T-helper 17 cell (primary cell): Measurements from ENCODE around the gene ZSWIM5. TPM values are rescaled to one million over a fixed set of nuclear protein-coding genes. Genes with fewer than 3 reads are reported as not detected.
"Not testable (repeated sequence)": the region's sequence is repeated elsewhere in the genome, so short reads cannot be mapped to it uniquely, and the experiment has no call there.

Experiments
- ATAC-seq: fragments of 150-1000 bp; cut with Tn5 transposase; 2 replicates; pipeline ENCODE4 v1.10.0; 2021; ENCODE audit warnings: mild to moderate bottlenecking, moderate library complexity
- DNase-seq, 3 donors: peaks; one replicate each; pipeline versions ENCODE4 v3.0.0 to v3.0.0-alpha.2; 2020 to 2021
- H3K9me3 ChIP-seq: one replicate; pipeline ENCODE4 v1.7.0; 2013; ENCODE audit warnings: low read length, mild to moderate bottlenecking; ENCODE audit not compliant: control insufficient read depth, poor library complexity, severe bottlenecking
- H3K27ac Mint-ChIP-seq: one replicate; pipeline ENCODE4 v1.8.0; 2022; ENCODE audit warnings: mild to moderate bottlenecking, moderate library complexity, mixed read lengths
- H3K27me3 Mint-ChIP-seq: one replicate; pipeline ENCODE4 v1.8.0; 2022; ENCODE audit warnings: mixed read lengths
- H3K36me3 Mint-ChIP-seq: one replicate; pipeline ENCODE4 v1.8.0; 2022; ENCODE audit warnings: low read depth, mixed read lengths
- H3K4me1 Mint-ChIP-seq: one replicate; pipeline ENCODE4 v1.8.0; 2022; ENCODE audit warnings: mild to moderate bottlenecking, mixed read lengths
- H3K4me3 Mint-ChIP-seq: one replicate; pipeline ENCODE4 v1.8.0; 2022; ENCODE audit warnings: mild to moderate bottlenecking, moderate library complexity, mixed read lengths
- total RNA-seq, 4 donors: library from RNA in 2 of 4; stranded (reverse) in 2 of 4; gene quantifications; one replicate each; pipeline ENCODE4 v1.2.3 and lab custom pipeline; 2022 to 2026

The ZSWIM5 gene
- total RNA-seq, 2 donors from 2014 or later = 1.6 to 2.1 TPM

DNA sequence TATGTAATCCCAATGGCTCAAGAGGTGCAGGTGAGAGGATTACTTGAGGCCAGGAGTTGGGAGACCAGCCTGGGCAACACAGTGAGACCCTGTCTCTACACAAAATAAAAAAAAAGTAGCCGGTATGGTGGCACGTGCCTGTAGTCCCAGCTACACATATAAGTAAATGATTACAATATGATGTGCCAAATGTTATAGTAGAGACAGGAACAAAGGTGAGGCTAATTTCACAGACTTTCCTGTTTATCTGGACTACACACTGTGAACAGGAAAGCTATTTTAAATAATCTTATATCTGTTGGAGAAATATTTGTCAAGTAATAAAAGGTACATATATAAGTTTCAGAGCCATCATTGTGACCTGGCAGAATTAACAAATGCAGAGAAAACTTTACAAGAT is 116.7 kb downstream of the ZSWIM5 start:
- Mint-ChIP-seq H3K27me3 (no peaks in the 10 kb centered on the region), H3K27ac (no peak overlapping the region), H3K4me1 (peaks cover 2% of the 10 kb centered on the region), H3K36me3 (peaks cover 4% of the 10 kb centered on the region), H3K4me3 (no peak overlapping the region)
- ATAC-seq (no peak), DNase-seq (no peak)
- no peaks in the 10 kb centered on the region for H3K9me3 ChIP-seq

DNA sequence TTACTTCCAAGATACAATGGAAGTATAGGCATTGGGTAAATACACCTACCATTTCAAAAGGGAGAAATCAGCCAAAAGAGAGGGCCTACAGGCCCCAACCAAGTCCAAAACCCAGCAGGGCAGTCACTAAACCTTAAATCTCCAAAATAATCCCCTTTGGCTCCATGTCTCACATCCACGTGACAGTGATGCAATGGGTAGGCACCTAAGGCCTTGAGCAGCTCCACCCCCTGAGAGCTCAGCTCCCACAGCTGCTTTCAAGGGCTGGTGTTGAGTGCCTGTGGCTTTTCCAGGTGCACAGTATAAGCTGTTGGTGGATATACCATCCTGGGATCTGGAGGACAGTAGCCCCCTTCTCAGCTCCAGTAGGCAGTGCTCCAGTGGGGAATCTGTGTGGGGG is 121.8 kb downstream of the ZSWIM5 start:
- peaks cover 10% of the 10 kb centered on the region for H3K36me3 Mint-ChIP-seq
- no peak overlapping the region for H3K4me3 Mint-ChIP-seq
- DNase-seq (no peak), ATAC-seq (no peak)
- H3K4me1 Mint-ChIP-seq = peaks cover 5% of the 10 kb centered on the region
- no peaks in the 10 kb centered on the region for H3K9me3 ChIP-seq
- H3K27me3 Mint-ChIP-seq = no peaks in the 10 kb centered on the region
- no peak overlapping the region for H3K27ac Mint-ChIP-seq

GRCh38 chr1:45079533-45079932 is 126.9 kb downstream of the ZSWIM5 start:
- Mint-ChIP-seq H3K4me3 (no peak overlapping the region), H3K4me1 (peaks cover 3% of the 10 kb centered on the region), H3K27ac (no peak overlapping the region), H3K27me3 (peaks cover 5% of the 10 kb centered on the region), H3K36me3 (peaks cover 10% of the 10 kb centered on the region)
- ATAC-seq (no peak), DNase-seq (no peak)
- H3K9me3 ChIP-seq = no peaks in the 10 kb centered on the region

- DNase-seq, H3K27me3 Mint-ChIP-seq, ATAC-seq, H3K4me1 Mint-ChIP-seq, H3K4me3 Mint-ChIP-seq, H3K36me3 Mint-ChIP-seq, H3K9me3 ChIP-seq, H3K27ac Mint-ChIP-seq: not testable (repeated sequence)
These were observed 129.4 kb downstream of the ZSWIM5 start for GRCh38 chr1:45076959-45077358.

- peaks cover 4% of the 10 kb centered on the region for H3K9me3 ChIP-seq
- no peaks in the 10 kb centered on the region for H3K27me3 Mint-ChIP-seq
- no peak for ATAC-seq
- H3K36me3 Mint-ChIP-seq = no peaks in the 10 kb centered on the region
- no peak overlapping the region for H3K27ac Mint-ChIP-seq
- no peak for DNase-seq
- no peaks in the 10 kb centered on the region for H3K4me1 Mint-ChIP-seq
- no peak overlapping the region for H3K4me3 Mint-ChIP-seq
These were observed 134.8 kb downstream of the ZSWIM5 start for GRCh38 chr1:45071567-45071966.

GRCh38 chr1:45067806-45068205 is 138.6 kb downstream of the ZSWIM5 start:
- Mint-ChIP-seq H3K4me3 (no peak overlapping the region), H3K4me1 (peaks cover 2% of the 10 kb centered on the region), H3K36me3 (no peaks in the 10 kb centered on the region), H3K27ac (no peak overlapping the region), H3K27me3 (no peaks in the 10 kb centered on the region)
- DNase-seq (no peak), ATAC-seq (no peak)
- no peaks in the 10 kb centered on the region for H3K9me3 ChIP-seq

DNA sequence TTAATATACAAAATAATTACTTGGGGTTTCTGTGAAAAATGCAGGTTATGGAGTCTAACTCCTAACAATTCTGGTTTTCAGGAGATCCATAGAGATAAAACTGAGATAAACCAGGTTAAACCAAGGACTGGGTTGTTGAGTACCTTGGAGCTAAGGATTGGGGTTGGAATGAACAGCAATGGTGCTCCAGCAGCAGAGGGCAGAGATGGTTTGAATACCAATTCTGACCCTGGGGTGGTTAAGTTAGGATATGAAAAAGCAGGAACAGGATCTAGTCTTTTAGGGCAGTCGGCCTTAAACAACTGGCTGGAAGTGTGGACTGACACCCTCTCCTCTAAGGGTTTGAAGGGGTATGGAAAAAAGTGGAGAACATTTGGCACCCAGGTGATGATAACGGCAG is 141.3 kb downstream of the ZSWIM5 start:
- Mint-ChIP-seq H3K27me3 (no peaks in the 10 kb centered on the region), H3K27ac (no peak overlapping the region), H3K36me3 (no peaks in the 10 kb centered on the region), H3K4me1 (peaks cover 2% of the 10 kb centered on the region), H3K4me3 (no peak overlapping the region)
- DNase-seq = no peak
- no peaks in the 10 kb centered on the region for H3K9me3 ChIP-seq
- ATAC-seq = no peak

GRCh38 chr1:45062463-45062862 is 143.9 kb downstream of the ZSWIM5 start:
- ATAC-seq, H3K36me3 Mint-ChIP-seq, DNase-seq, H3K4me3 Mint-ChIP-seq, H3K4me1 Mint-ChIP-seq, H3K9me3 ChIP-seq, H3K27me3 Mint-ChIP-seq, H3K27ac Mint-ChIP-seq: not testable (repeated sequence)

GRCh38 chr1:45059829-45060228 is 146.6 kb downstream of the ZSWIM5 start:
- ATAC-seq = no peak
- no peaks in the 10 kb centered on the region for H3K27me3 Mint-ChIP-seq
- H3K4me3 Mint-ChIP-seq = no peak overlapping the region
- peaks cover 2% of the 10 kb centered on the region for H3K4me1 Mint-ChIP-seq
- no peaks in the 10 kb centered on the region for H3K9me3 ChIP-seq
- no peak overlapping the region for H3K27ac Mint-ChIP-seq
- DNase-seq = no peak
- peaks cover 11% of the 10 kb centered on the region for H3K36me3 Mint-ChIP-seq

GRCh38 chr1:45057542-45057941 is 148.9 kb downstream of the ZSWIM5 start:
- H3K27ac Mint-ChIP-seq = no peak overlapping the region
- H3K9me3 ChIP-seq = no peaks in the 10 kb centered on the region
- H3K4me3 Mint-ChIP-seq = no peak overlapping the region
- no peaks in the 10 kb centered on the region for H3K27me3 Mint-ChIP-seq
- no peak for DNase-seq
- ATAC-seq = no peak
- H3K4me1 Mint-ChIP-seq = peaks cover 4% of the 10 kb centered on the region
- H3K36me3 Mint-ChIP-seq = peaks cover 13% of the 10 kb centered on the region

- peak overlapping the region; percentile 83 for H3K4me3 Mint-ChIP-seq
These were observed 155.2 kb downstream of the ZSWIM5 start for GRCh38 chr1:45051005-45051772.

DNA sequence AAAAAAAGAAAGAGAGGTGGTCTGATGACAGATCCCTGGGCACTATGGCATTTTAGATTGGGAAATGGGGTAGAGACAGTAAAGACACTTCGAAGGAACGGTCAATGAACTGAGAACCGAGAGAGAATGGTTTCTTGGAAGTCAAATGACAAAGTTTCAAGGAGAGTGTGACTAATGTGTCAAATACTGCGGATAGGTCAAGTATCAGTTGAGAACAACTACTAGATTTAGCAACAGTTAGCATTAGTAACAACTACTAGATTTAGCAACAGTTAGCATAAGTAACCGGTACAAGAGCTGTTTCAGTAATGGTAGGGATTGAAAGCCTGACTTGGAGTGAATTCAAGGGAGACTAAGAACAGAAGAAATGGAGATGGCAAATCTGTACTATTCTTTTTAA is 159.4 kb downstream of the ZSWIM5 start:
- no peak overlapping the region for H3K27ac Mint-ChIP-seq
- H3K27me3 Mint-ChIP-seq = no peaks in the 10 kb centered on the region
- no peaks in the 10 kb centered on the region for H3K9me3 ChIP-seq
- ATAC-seq = no peak
- H3K4me3 Mint-ChIP-seq = no peak overlapping the region
- H3K4me1 Mint-ChIP-seq = peaks cover 7% of the 10 kb centered on the region
- peaks cover 8% of the 10 kb centered on the region for H3K36me3 Mint-ChIP-seq
- no peak for DNase-seq

More at GRCh38 chr1:45051005-45051772, 155.2 kb downstream of the ZSWIM5 start:
- Mint-ChIP-seq H3K27ac (peak overlapping the region; percentile 94), H3K27me3 (no peaks in the 10 kb centered on the region), H3K36me3 (peaks cover 12% of the 10 kb centered on the region), H3K4me1 (peaks cover 9% of the 10 kb centered on the region)
- ATAC-seq (peak; percentile 54), DNase-seq (no peak)
- no peaks in the 10 kb centered on the region for H3K9me3 ChIP-seq

GRCh38 chr1:45044916-45045315 is 161.5 kb downstream of the ZSWIM5 start:
- no peak for DNase-seq
- peaks cover 2% of the 10 kb centered on the region for H3K4me1 Mint-ChIP-seq
- peaks cover 8% of the 10 kb centered on the region for H3K36me3 Mint-ChIP-seq
- no peaks in the 10 kb centered on the region for H3K9me3 ChIP-seq
- no peaks in the 10 kb centered on the region for H3K27me3 Mint-ChIP-seq
- no peak for ATAC-seq
- H3K27ac Mint-ChIP-seq = no peak overlapping the region
- no peak overlapping the region for H3K4me3 Mint-ChIP-seq

DNA sequence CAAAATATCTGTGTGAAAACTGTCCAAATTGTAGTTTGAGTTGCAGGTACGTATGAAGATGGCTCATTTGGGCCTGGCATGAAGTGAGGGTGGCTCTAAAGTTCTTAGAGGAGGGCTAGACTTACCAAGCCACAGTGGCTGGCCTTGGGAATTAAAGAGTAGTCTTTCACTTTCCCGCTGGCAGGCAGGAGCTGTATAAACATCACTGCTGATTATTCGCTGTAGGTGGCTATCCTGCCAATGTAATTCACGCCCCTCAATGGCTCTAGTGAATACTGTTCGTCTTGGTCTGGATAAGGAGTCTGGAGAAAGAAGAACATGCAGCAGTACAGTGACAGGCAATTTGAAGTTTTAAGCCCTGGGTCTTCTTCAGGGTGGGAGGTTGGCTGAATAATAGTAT is 163.3 kb downstream of the ZSWIM5 start:
- peaks cover 7% of the 10 kb centered on the region for H3K36me3 Mint-ChIP-seq
- ATAC-seq = no peak
- H3K27me3 Mint-ChIP-seq = no peaks in the 10 kb centered on the region

More for the DNA sequence above, 163.3 kb downstream of the ZSWIM5 start:
- H3K4me1 Mint-ChIP-seq = peaks cover 4% of the 10 kb centered on the region
- no peak overlapping the region for H3K4me3 Mint-ChIP-seq
- no peak for DNase-seq
- no peaks in the 10 kb centered on the region for H3K9me3 ChIP-seq
- H3K27ac Mint-ChIP-seq = no peak overlapping the region
